HT1080 (cell line): ENCODE measurements around the gene KIF16B. TPM values are rescaled to one million over a fixed set of nuclear protein-coding genes. Genes with fewer than 3 reads are reported as not detected.
"Not testable (repeated sequence)": the region's sequence is repeated elsewhere in the genome, so short reads cannot be mapped to it uniquely, and the experiment has no call there.

Source experiments
- DNase-seq: peaks from one replicate; pipeline ENCODE4 v3.0.0-alpha.2; 2015; ENCODE audit warnings: low read depth
- total RNA-seq: library from RNA; depleted of rRNA; stranded (reverse); fragments of >200 nt; shearing (Covaris generic); gene quantifications from 2 replicates; pipeline ENCODE4 v1.2.3, GENCODE V29; 2014

KIF16B gene
- total RNA-seq, 1 experiment from 2014 or later = 1.9 TPM

GRCh38 chr20:16439540-16439939 lies 133.7 kb downstream of the KIF16B start:
- not testable (repeated sequence) for DNase-seq

- no peak for DNase-seq
Measured at GRCh38 chr20:16438100-16438499, 135.1 kb downstream of the KIF16B start.

- peak; percentile 40 for DNase-seq
Measured at GRCh38 chr20:16437387-16437996, 135.8 kb downstream of the KIF16B start.

GRCh38 chr20:16434062-16434664 lies 139.1 kb downstream of the KIF16B start:
- DNase-seq = peak; percentile 42

- DNase-seq = no peak
Measured at GRCh38 chr20:16433293-16433580, 140.0 kb downstream of the KIF16B start.

GRCh38 chr20:16432466-16433292 lies 140.6 kb downstream of the KIF16B start:
- no peak for DNase-seq

- DNase-seq = no peak
Measured at GRCh38 chr20:16428112-16428511, 145.1 kb downstream of the KIF16B start.

- DNase-seq = no peak
Measured at GRCh38 chr20:16427571-16427970, 145.7 kb downstream of the KIF16B start.

GRCh38 chr20:16424780-16425179 lies 148.5 kb downstream of the KIF16B start:
- no peak for DNase-seq

- peak; percentile 42 for DNase-seq
Measured at GRCh38 chr20:16423311-16424212, 149.7 kb downstream of the KIF16B start.

- peak; percentile 45 for DNase-seq
Measured at GRCh38 chr20:16419138-16419715, 154.0 kb downstream of the KIF16B start.

- DNase-seq = no peak
Measured at GRCh38 chr20:16418616-16419015, 154.6 kb downstream of the KIF16B start.

GRCh38 chr20:16417001-16417400 lies 156.2 kb downstream of the KIF16B start:
- DNase-seq = no peak

GRCh38 chr20:16415071-16416053 lies 157.9 kb downstream of the KIF16B start:
- DNase-seq = peak; percentile 7

GRCh38 chr20:16412906-16413305 lies 160.3 kb downstream of the KIF16B start:
- no peak for DNase-seq

GRCh38 chr20:16411361-16411760 lies 161.9 kb downstream of the KIF16B start:
- DNase-seq = no peak

GRCh38 chr20:16410626-16411025 lies 162.6 kb downstream of the KIF16B start:
- DNase-seq = no peak

GRCh38 chr20:16408981-16409380 lies 164.3 kb downstream of the KIF16B start:
- no peak for DNase-seq

GRCh38 chr20:16407251-16408067 lies 165.8 kb downstream of the KIF16B start:
- no peak for DNase-seq
